MM.1S (cell line): ENCODE measurements around the gene CAPN11.

Source experiments
- DNase-seq: peaks from one replicate; pipeline ENCODE4 v3.0.0-alpha.2; 2015
- H2AFZ ChIP-seq: fragments of 300-600 bp; sonication (generic); 2 replicates; pipeline ENCODE4 v1.6.0; 2016; ENCODE audit warnings: antibody characterized with exemption, low read length
- H3F3A ChIP-seq: fragments of 300-600 bp; sonication (generic); 2 replicates; pipeline ENCODE4 v1.6.1; 2016; ENCODE audit warnings: mild to moderate bottlenecking, antibody characterized with exemption, low read length, moderate library complexity, mixed read lengths; ENCODE audit not compliant: insufficient read depth
- H3K27ac ChIP-seq: fragments of 300-600 bp; sonication (generic); 2 replicates; pipeline ENCODE4 v1.5.1; 2016; ENCODE audit warnings: mild to moderate bottlenecking, low read length
- H3K27me3 ChIP-seq: fragments of 300-600 bp; sonication (generic); replicated peaks from 2 replicates; pipeline ENCODE4 v1.6.0; 2016; ENCODE audit warnings: low read length; ENCODE audit not compliant: insufficient read depth
- H3K36me3 ChIP-seq: fragments of 300-600 bp; sonication (generic); replicated peaks from 2 replicates; pipeline ENCODE4 v1.6.1; 2016; ENCODE audit warnings: mild to moderate bottlenecking, low read length, mixed read lengths; ENCODE audit not compliant: insufficient read depth
- H3K4me1 ChIP-seq: fragments of 300-600 bp; sonication (generic); 2 replicates; pipeline ENCODE4 v1.6.1; 2016; ENCODE audit warnings: low read length, mixed read lengths
- H3K4me2 ChIP-seq: fragments of 300-600 bp; sonication (generic); 2 replicates; pipeline ENCODE4 v1.6.0; 2016; ENCODE audit warnings: low read depth, low read length
- H3K4me3 ChIP-seq: fragments of 300-600 bp; sonication (generic); 2 replicates; pipeline ENCODE4 v1.5.1; 2016; ENCODE audit warnings: low read length, mixed read lengths
- H3K79me2 ChIP-seq: fragments of 300-600 bp; sonication (generic); 2 replicates; pipeline ENCODE4 v1.6.1; 2016; ENCODE audit warnings: mixed run types, low read length, mixed read lengths
- H3K9ac ChIP-seq: fragments of 300-600 bp; sonication (generic); 2 replicates; pipeline ENCODE4 v1.6.1; 2016; ENCODE audit warnings: low read length, mixed read lengths
- H3K9me2 ChIP-seq: fragments of 300-600 bp; sonication (generic); replicated peaks from 2 replicates; pipeline ENCODE4 v1.6.1; 2016; ENCODE audit warnings: mild to moderate bottlenecking, low read length, mixed read lengths; ENCODE audit not compliant: insufficient read depth
- H3K9me3 ChIP-seq: fragments of 300-600 bp; sonication (generic); replicated peaks from 2 replicates; pipeline ENCODE4 v1.6.1; 2016; ENCODE audit warnings: mild to moderate bottlenecking, low read length, mixed read lengths; ENCODE audit not compliant: insufficient read depth
- H4K20me1 ChIP-seq: fragments of 300-600 bp; sonication (generic); 2 replicates; pipeline ENCODE4 v1.6.1; 2016; ENCODE audit warnings: mild to moderate bottlenecking, low read length, moderate library complexity, mixed read lengths; ENCODE audit not compliant: insufficient read depth
- CTCF ChIP-seq: fragments of 300-600 bp; sonication (generic); IDR thresholded peaks from 2 replicates; pipeline ENCODE4 v1.5.1; 2016; ENCODE audit warnings: antibody characterized with exemption, low read length, mixed read lengths
- EZH2 ChIP-seq: fragments of 300-600 bp; sonication (generic); optimal IDR thresholded peaks from 2 replicates; pipeline ENCODE3; 2017; ENCODE audit warnings: low read depth, mild to moderate bottlenecking, antibody characterized with exemption, low read length, mixed read lengths
- EZH2phosphoT487 ChIP-seq: fragments of 300-600 bp; sonication (generic); IDR thresholded peaks from 2 replicates; pipeline ENCODE4 v1.6.1; 2018; ENCODE audit warnings: antibody characterized with exemption, low read length

The CAPN11 gene

GRCh38 chr6:44221291-44221960, 62.8 kb downstream of the CAPN11 start:
- Histone ChIP-seq H3K9ac (peak overlapping the region; percentile 12; the same call in 1 of the 2 replicates), H3K4me2 (peak overlapping the region; percentile 21; the same call in 1 of the 2 replicates)

GRCh38 chr6:44221961-44222335, 63.3 kb downstream of the CAPN11 start:
- Histone ChIP-seq H3F3A (peaks cover 28% of the 10 kb centered on the region), H3K4me3 (no peak overlapping the region), H3K27ac (no peak overlapping the region), H2AFZ (no peak overlapping the region), H3K9me3 (no peaks in the 10 kb centered on the region), H3K9ac (no peak overlapping the region), H3K36me3 (no peaks in the 10 kb centered on the region), H3K4me2 (peak overlapping the region; percentile 21; the same call in 1 of the 2 replicates), H3K9me2 (no peaks in the 10 kb centered on the region), H4K20me1 (no peaks in the 10 kb centered on the region), H3K79me2 (peaks cover 37% of the 10 kb centered on the region), H3K27me3 (no peaks in the 10 kb centered on the region), H3K4me1 (peaks cover 36% of the 10 kb centered on the region)
- DNase-seq, result no peak
- TF ChIP-seq EZH2phosphoT487 (no peak), EZH2 (no peak), CTCF (no peak)

More at GRCh38 chr6:44221291-44221960, 62.8 kb downstream of the CAPN11 start:
- Histone ChIP-seq H3K9me3 (no peaks in the 10 kb centered on the region), H3K27ac (peak overlapping the region; percentile 61; the same call in 1 of the 2 replicates), H4K20me1 (no peaks in the 10 kb centered on the region), H2AFZ (no peak overlapping the region), H3K36me3 (no peaks in the 10 kb centered on the region), H3K27me3 (no peaks in the 10 kb centered on the region), H3K9me2 (no peaks in the 10 kb centered on the region), H3K79me2 (peaks cover 32% of the 10 kb centered on the region), H3F3A (peaks cover 28% of the 10 kb centered on the region), H3K4me1 (peaks cover 36% of the 10 kb centered on the region), H3K4me3 (no peak overlapping the region)
- DNase-seq, result peak; percentile 73
- peak; percentile 75 for TF ChIP-seq CTCF
- no peak for TF ChIP-seq EZH2
- TF ChIP-seq EZH2phosphoT487, result no peak

GRCh38 chr6:44222486-44223318, 64.1 kb downstream of the CAPN11 start:
- peak; percentile 14 for DNase-seq
- peak overlapping the region; percentile 52 for H2AFZ ChIP-seq
- H3K9me2 ChIP-seq, result no peaks in the 10 kb centered on the region

More at GRCh38 chr6:44222486-44223318, 64.1 kb downstream of the CAPN11 start:
- peak overlapping the region; percentile 80 for H3K4me3 ChIP-seq
- H3K4me2 ChIP-seq, result peak overlapping the region; percentile 78
- no peaks in the 10 kb centered on the region for H3K9me3 ChIP-seq
- H3K79me2 ChIP-seq, result peaks cover 45% of the 10 kb centered on the region
- no peaks in the 10 kb centered on the region for H4K20me1 ChIP-seq
- peak overlapping the region; percentile 15; the same call in 1 of the 2 replicates for H3K9ac ChIP-seq
- H3K27me3 ChIP-seq, result no peaks in the 10 kb centered on the region
- H3K36me3 ChIP-seq, result no peaks in the 10 kb centered on the region
- peaks cover 28% of the 10 kb centered on the region for H3F3A ChIP-seq
- H3K27ac ChIP-seq, result no peak overlapping the region
- TF ChIP-seq EZH2phosphoT487, result no peak
- TF ChIP-seq EZH2, result no peak
- no peak; the same call in 1 of the 2 replicates for TF ChIP-seq CTCF
- H3K4me1 ChIP-seq, result peaks cover 34% of the 10 kb centered on the region
